HuH-7.5 (cell line): ENCODE measurements around the gene YWHAQ.

Source experiments
- DNase-seq: peaks from one replicate; pipeline ENCODE4 v3.0.0; 2011; ENCODE audit warnings: low spot score

The YWHAQ gene

GRCh38 chr2:9655441-9656269, 24.9 kb upstream of the YWHAQ start:
- no peak for DNase-seq

GRCh38 chr2:9654452-9655100, 23.8 kb upstream of the YWHAQ start:
- no peak for DNase-seq

GRCh38 chr2:9653485-9654271, 22.9 kb upstream of the YWHAQ start:
- no peak for DNase-seq

- no peak for DNase-seq
Observed at GRCh38 chr2:9652898-9653479, 22.2 kb upstream of the YWHAQ start.

GRCh38 chr2:9652267-9652666, 21.5 kb upstream of the YWHAQ start:
- DNase-seq: no peak

- no peak for DNase-seq
Observed at GRCh38 chr2:9650119-9650821, 19.5 kb upstream of the YWHAQ start.

- DNase-seq: no peak
Observed at GRCh38 chr2:9649261-9649660, 18.5 kb upstream of the YWHAQ start.

- no peak for DNase-seq
Observed at GRCh38 chr2:9648821-9649220, 18.0 kb upstream of the YWHAQ start.

- no peak for DNase-seq
Observed at GRCh38 chr2:9647884-9648283, 17.1 kb upstream of the YWHAQ start.

GRCh38 chr2:9646196-9647030, 15.6 kb upstream of the YWHAQ start:
- DNase-seq: no peak

- no peak for DNase-seq
Observed at GRCh38 chr2:9644603-9645002, 13.8 kb upstream of the YWHAQ start.

GRCh38 chr2:9644021-9644420, 13.2 kb upstream of the YWHAQ start:
- no peak for DNase-seq

- DNase-seq: no peak
Observed at GRCh38 chr2:9641641-9642040, 10.8 kb upstream of the YWHAQ start.

GRCh38 chr2:9640403-9641104, 9.8 kb upstream of the YWHAQ start:
- DNase-seq: no peak

GRCh38 chr2:9639740-9640343, 9.0 kb upstream of the YWHAQ start:
- no peak for DNase-seq

GRCh38 chr2:9639000-9639602, 8.3 kb upstream of the YWHAQ start:
- no peak for DNase-seq

GRCh38 chr2:9638532-9638931, 7.7 kb upstream of the YWHAQ start:
- no peak for DNase-seq

- no peak for DNase-seq
Observed at GRCh38 chr2:9637330-9637729, 6.5 kb upstream of the YWHAQ start.

- DNase-seq: no peak
Observed at GRCh38 chr2:9634133-9634532, 3.3 kb upstream of the YWHAQ start.
